Mesodermal cell (in vitro differentiated cells): ENCODE results near the gene DHX35.

Experiments used
- H3K27ac ChIP-seq: 2 replicates; pipeline ENCODE4 v1.7.0; 2013; ENCODE audit warnings: mild to moderate bottlenecking, low read depth, low read length, moderate library complexity; ENCODE audit not compliant: severe bottlenecking
- H3K36me3 ChIP-seq: 2 replicates; pipeline ENCODE4 v1.7.1; 2013; ENCODE audit warnings: mild to moderate bottlenecking, low read length, moderate library complexity; ENCODE audit not compliant: control insufficient read depth, insufficient read depth
- H3K4me1 ChIP-seq: one replicate; pipeline ENCODE4 v1.7.1; 2013; ENCODE audit warnings: mild to moderate bottlenecking, low read length; ENCODE audit not compliant: insufficient read depth, control insufficient read depth, poor library complexity, severe bottlenecking
- H3K4me3 ChIP-seq: 2 replicates; pipeline ENCODE4 v1.7.0; 2013; ENCODE audit warnings: low read length, control low read depth, mild to moderate bottlenecking; ENCODE audit not compliant: insufficient read depth, poor library complexity, severe bottlenecking; ENCODE audit errors: extremely low read depth
- H3K9me3 ChIP-seq: 2 replicates; pipeline ENCODE4 v1.7.1; 2013; ENCODE audit warnings: mild to moderate bottlenecking, low read length, moderate library complexity; ENCODE audit not compliant: control insufficient read depth
- WGBS, 2 experiments: methylation state at CpG; one replicate each; pipeline ENCODE4 v1.1.5; 2013; ENCODE audit warnings: missing lambda C conversion rate in 2 of 2; ENCODE audit not compliant: insufficient coverage in 2 of 2; 5-methylcytosine and 5-hydroxymethylcytosine counted together

Gene DHX35

DNA sequence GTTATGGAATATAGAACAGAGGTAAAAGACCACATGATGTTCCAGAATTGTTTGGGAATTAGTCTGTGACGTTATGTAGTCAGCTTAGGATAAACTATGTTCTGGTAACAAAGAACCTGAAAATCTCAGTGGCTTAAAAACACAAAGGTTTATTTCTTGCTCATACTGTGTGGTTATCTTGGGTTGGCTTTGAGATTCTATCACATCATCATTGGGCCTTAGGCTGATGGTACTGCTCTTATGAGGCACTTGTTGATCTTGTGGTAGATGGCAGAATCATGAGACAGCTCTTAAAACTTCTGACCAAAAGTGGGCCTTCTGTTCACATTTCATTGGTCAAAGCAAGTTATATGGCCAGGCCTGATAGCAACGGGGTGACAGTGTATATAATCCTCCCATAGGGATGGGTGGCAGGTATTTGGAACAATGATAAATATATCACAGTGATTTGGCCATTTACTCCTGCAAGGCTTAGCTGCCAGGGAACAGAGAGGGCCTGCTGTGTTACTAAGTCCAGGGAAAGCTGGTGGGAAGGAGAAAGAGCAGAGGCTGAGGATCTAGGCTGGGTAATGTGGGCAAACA lies 13.5 kb downstream of the DHX35 start:
- no peak overlapping the region for H3K4me3 ChIP-seq
- no peaks in the 10 kb centered on the region for H3K4me1 ChIP-seq
- H3K36me3 ChIP-seq = peaks cover 25% of the 10 kb centered on the region
- no peaks in the 10 kb centered on the region for H3K9me3 ChIP-seq
- H3K27ac ChIP-seq = no peak overlapping the region
- 90 to 100% methylated on average over 2 of the region's 2 CpGs for WGBS, 2 experiments

DNA sequence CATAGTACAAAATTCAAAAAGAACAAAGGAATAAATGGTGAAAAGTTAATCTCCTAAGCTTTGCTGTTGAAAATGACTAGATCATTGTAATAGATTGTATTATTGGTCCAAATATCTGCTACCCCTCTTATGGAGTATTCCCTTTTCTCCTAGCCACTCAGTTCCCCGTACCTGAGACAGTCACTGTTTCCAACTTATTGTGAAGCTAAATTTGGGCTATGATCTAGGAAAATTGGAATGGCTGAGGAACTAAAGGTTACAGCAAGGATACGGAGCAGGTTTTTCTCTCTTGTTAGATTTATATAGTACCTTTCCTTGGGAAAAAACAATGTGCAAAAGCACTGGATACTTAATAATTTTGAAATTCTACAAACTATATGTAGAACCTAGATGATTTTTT lies 17.3 kb downstream of the DHX35 start:
- peaks cover 14% of the 10 kb centered on the region for H3K4me1 ChIP-seq
- no peaks in the 10 kb centered on the region for H3K9me3 ChIP-seq
- H3K4me3 ChIP-seq = no peak overlapping the region
- H3K27ac ChIP-seq = no peak overlapping the region
- peaks cover 16% of the 10 kb centered on the region for H3K36me3 ChIP-seq
- WGBS, 2 experiments = 100% methylated on average over 1 of the region's 2 CpGs; no CpG with 5 or more reads in 1 of the 2 experiments

DNA sequence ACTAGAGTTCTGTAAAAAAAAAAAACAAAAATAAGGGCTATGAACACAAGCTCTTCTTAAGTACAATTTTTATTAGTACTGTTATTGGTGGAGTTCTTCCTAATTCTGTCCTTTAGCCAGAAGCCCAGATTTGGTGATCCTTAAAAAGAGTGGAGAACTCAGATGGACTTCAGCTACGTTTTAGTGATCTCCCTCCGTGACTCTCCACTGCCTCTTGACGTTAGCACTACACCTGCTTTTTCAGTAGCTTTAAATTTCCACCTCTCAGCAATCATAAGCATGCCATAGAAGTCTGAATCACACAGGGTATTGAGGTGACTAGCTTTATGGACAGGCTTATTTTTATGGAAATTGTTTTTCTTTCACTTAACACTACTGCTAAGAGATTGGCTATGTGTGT lies 17.7 kb downstream of the DHX35 start:
- peaks cover 16% of the 10 kb centered on the region for H3K4me1 ChIP-seq
- 100% methylated on average over 2 of the region's 3 CpGs; no CpG with 5 or more reads in 1 of the 2 experiments for WGBS, 2 experiments
- peaks cover 12% of the 10 kb centered on the region for H3K36me3 ChIP-seq
- H3K4me3 ChIP-seq = no peak overlapping the region
- H3K9me3 ChIP-seq = no peaks in the 10 kb centered on the region
- H3K27ac ChIP-seq = no peak overlapping the region

DNA sequence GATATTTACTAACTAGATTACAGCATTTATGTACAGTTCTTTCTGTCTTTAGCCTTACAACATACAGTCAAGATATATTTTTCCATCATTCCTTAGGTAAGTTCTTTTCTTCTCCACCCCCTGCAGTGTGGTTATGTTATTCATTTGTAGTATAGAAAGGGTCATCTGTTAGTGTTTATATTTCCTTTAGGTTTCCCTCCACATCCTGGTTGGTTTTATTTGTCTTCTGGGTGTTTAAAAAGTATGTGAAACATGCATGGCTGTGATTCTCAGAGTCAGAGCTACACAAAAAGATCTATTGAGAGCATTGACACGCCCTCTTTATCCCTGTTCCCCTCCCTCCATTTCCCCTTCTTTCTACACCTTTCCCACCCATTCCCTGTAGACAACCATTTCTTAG lies 20.1 kb downstream of the DHX35 start:
- peaks cover 24% of the 10 kb centered on the region for H3K4me1 ChIP-seq
- H3K27ac ChIP-seq = no peak overlapping the region
- 78 to 90% methylated on average over 1 of the region's 1 CpG for WGBS, 2 experiments
- no peak overlapping the region for H3K4me3 ChIP-seq
- H3K36me3 ChIP-seq = peaks cover 15% of the 10 kb centered on the region
- no peaks in the 10 kb centered on the region for H3K9me3 ChIP-seq

DNA sequence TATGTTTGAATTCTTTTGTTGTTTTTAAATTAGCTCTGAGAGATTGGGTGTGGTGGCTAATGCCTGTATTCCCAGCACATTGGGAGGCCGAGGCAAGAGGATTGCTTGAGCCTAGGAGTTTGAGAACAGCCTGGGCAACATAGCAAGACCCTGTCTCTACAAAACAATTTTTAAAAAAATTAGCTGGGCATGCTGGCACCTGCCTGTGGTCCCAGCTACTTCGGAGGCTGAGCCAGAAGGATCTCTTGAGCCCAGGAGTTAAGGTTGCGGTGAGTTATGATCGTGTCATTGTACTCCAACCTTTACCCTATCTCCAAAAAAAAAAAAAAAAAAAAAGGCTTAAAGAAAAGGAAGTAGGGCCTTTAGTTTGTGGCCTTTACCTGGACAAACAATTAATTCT lies 22.9 kb downstream of the DHX35 start:
- no peaks in the 10 kb centered on the region for H3K9me3 ChIP-seq
- H3K4me3 ChIP-seq = no peak overlapping the region
- no peak overlapping the region for H3K27ac ChIP-seq
- H3K36me3 ChIP-seq = peaks cover 37% of the 10 kb centered on the region
- H3K4me1 ChIP-seq = peaks cover 24% of the 10 kb centered on the region
- no CpG with 5 or more reads among the region's 4 CpGs for WGBS, 2 experiments

DNA sequence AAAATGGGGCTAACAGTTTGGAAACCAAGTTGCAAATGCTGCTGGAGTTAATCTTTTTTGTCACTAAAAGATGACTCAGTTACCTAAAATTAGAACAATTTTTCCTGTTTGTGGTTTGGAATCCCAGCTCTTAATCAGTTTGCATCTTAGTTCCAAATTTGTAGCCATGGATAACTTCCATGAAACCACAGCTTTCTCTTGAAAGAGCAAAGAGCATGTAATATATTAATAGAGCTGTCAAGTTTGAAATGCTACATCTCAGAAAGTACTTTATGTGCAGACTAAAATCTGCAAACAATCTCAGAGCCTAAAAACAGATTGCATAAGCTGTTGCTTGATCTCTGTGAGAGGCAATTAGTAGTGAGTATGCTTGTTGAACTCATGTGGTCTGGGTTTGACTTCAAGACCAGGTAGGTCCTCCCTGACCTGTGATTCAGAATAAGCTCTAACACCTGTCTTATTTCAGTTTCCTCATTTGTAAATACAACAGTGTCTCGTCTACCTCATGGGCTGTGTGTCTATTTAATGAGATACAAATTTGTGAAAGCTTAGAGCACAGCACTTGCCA lies 23.5 kb downstream of the DHX35 start:
- H3K9me3 ChIP-seq = no peaks in the 10 kb centered on the region
- H3K27ac ChIP-seq = peak overlapping the region; percentile 63
- peaks cover 24% of the 10 kb centered on the region for H3K4me1 ChIP-seq
- peaks cover 43% of the 10 kb centered on the region for H3K36me3 ChIP-seq
- no peak overlapping the region for H3K4me3 ChIP-seq
- WGBS, 2 experiments = no CpG with 5 or more reads among the region's 1 CpG

DNA sequence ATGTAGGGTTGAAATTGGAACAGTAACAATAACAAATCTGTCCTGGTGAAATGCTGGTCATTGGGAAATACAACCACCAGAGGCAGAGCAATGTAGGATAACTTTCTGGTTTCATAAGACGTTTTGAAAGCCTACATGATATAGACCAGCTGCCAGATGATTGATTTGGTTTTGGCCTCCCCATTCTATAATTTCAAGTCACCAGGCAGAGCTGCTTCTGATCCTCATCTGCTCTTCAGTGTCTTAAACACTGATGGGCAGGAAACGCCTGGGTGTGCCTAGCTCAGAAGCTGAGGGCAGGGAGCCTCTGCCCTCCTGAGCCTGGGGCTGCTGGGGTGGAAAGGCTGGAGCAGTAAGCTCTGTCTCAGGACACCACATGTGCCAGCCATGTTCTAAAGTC lies 24.5 kb downstream of the DHX35 start:
- H3K36me3 ChIP-seq = peaks cover 50% of the 10 kb centered on the region
- peaks cover 24% of the 10 kb centered on the region for H3K4me1 ChIP-seq
- H3K9me3 ChIP-seq = no peaks in the 10 kb centered on the region
- 89 to 92% methylated on average over 2 of the region's 2 CpGs for WGBS, 2 experiments
- no peak overlapping the region for H3K4me3 ChIP-seq
- no peak overlapping the region for H3K27ac ChIP-seq

DNA sequence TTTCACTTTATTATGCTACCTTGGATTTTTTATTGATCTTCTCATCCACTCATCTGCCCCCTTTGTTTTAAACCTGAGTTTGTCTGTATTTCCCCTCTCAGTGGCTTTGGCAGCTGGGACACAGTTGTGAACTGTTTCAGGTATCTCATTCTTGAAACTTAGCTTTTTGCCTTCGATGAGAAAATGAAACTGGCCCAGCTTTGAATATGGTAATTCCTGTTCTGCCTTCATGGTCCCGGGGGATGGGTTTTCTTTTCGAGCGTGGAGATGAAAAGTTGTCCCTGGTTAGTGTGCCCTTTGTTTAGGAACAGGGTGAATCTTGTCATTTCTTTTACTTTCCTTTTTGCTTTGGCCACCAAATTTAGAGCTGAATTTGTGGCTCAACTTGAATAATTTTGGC lies 25.6 kb downstream of the DHX35 start:
- no peak overlapping the region for H3K4me3 ChIP-seq
- H3K9me3 ChIP-seq = no peaks in the 10 kb centered on the region
- H3K4me1 ChIP-seq = peaks cover 16% of the 10 kb centered on the region
- no peak overlapping the region for H3K27ac ChIP-seq
- H3K36me3 ChIP-seq = peaks cover 51% of the 10 kb centered on the region
- WGBS, 2 experiments = 77 to 79% methylated on average over 3 to 4 of the region's 4 CpGs

DNA sequence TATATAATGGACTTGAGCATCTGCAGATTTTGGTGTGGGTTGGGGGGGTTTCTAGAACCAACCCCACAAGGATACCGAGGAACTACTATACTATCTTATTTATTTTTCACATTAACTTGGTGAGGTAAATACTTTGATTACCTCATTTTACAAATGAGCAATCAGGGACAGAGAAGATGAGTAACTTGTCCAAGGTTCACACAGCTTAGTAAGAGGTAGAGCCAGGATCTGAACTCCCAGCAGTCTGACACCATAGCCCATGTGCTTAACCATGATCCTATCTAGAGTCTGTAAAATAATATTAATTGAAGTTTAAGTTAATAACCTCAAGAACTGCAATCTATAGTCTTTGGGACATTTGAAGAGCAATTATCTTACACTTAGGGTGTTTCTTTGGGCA lies 28.6 kb downstream of the DHX35 start:
- Histone ChIP-seq H3K4me1 (peaks cover under 1% of the 10 kb centered on the region), H3K27ac (no peak overlapping the region), H3K36me3 (peaks cover 61% of the 10 kb centered on the region), H3K9me3 (no peaks in the 10 kb centered on the region), H3K4me3 (no peak overlapping the region)
- WGBS, 2 experiments = no CpG with 5 or more reads among the region's 1 CpG

DNA sequence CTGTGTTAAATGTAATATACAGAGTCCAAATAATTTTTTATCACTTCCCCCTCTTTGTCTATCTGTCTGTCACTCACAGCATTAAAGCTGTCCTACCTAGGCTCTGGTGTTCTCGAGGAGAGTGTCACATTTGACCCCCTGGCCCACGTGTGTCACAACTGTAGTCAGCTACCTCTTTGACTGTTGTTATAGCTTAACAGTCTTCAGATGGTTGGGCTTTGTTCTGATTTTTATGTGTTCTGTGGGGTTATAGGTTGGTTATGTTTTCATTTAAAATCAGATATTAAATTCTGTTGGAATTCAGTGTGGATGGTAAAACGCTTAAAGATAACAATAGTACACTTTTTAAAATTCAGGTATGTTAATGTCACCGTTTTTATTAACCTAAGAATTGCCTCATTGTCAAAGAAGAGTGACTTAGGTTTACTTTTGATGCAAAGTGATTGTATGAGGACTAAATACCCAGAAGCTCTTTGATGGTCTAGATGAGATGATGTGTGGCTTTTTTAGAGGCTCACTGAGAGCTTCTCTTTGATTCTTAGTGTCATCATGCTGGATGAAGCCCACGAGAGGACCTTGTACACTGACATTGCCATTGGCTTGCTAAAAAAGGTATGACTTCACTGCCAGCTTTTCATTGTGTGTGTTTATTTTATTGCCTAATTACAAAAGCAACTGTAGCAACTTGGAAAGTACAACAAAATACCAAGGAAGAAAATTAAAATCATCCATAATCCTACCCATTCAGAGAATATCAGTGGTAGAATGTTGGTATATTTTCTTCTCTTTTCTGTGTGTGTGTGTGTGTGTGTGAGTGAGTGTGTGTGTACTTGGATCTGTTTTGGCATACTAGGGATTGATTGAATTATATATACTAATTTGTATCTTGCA lies 29.9 kb downstream of the DHX35 start:
- H3K36me3 ChIP-seq = peaks cover 64% of the 10 kb centered on the region
- H3K4me1 ChIP-seq = no peaks in the 10 kb centered on the region
- no peaks in the 10 kb centered on the region for H3K9me3 ChIP-seq
- H3K27ac ChIP-seq = no peak overlapping the region
- no peak overlapping the region for H3K4me3 ChIP-seq
- WGBS, 2 experiments = 68% methylated on average over 3 of the region's 5 CpGs; no CpG with 5 or more reads in 1 of the 2 experiments
